GM18951 (cell line): ENCODE results near the gene FAM241B.

ENCODE experiments used
- POLR2A ChIP-seq: IDR thresholded peaks from 4 replicates; pipeline ENCODE4 v1.6.1; 2011; ENCODE audit warnings: mild to moderate bottlenecking; ENCODE audit not compliant: insufficient read length, insufficient read depth; ENCODE audit errors: extremely low read depth
- in situ Hi-C: fragments of 300-500 bp; cut with MboI; formaldehyde crosslinking; loops from one replicate; pipeline ENCODE4 v1.12.0; 2022; ENCODE audit warnings: low sequenced_read_pairs, mixed read lengths, inconsistent platforms; ENCODE audit not compliant: unreplicated experiment

Gene FAM241B

GRCh38 chr10:69647819-69648218, 17.8 kb downstream of the FAM241B start:
- in situ Hi-C loops = no loop called here
- no peak for TF ChIP-seq POLR2A

- in situ Hi-C loops = no loop called here
- TF ChIP-seq POLR2A = no peak
Measured at GRCh38 chr10:69648461-69648860, 18.4 kb downstream of the FAM241B start.

DNA sequence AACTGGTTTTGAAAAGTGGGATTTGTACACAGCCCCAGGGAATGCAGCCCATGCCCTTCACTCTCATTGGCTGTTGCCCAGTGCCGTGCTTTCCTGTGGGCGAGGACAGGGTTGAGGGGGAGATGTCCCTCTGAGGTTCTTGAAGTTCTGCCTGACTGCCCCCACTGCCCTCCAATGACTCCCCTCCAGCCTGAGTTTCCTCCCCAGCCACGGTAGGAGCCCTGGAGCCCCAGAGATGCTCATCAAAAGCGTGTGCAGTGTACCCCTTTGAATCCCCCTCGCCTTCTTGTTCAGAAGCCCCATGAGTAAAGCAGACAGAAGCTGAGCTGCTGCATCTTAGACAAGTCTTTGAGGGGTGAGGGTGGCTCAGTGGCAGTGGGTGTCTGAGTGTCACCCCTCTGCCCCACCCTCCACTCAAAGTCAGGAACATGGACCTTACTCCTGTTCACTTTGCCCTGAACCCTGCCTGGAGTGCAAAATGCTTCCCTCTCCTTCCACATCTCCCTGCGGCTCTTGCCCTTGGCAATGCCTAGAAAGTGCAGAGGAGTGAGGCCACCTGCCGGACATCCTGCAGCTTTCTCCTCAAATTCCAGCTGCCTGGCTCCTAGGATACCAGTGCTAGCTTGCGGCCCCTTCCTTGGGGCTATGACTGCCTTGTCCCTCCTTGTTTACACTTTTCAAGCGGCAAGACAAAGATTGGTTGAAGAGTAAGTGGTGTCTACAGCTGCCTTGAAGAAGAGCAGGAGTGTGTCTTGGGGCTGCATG, 19.9 kb downstream of the FAM241B start:
- in situ Hi-C loops = no loop called here
- no peak for TF ChIP-seq POLR2A

- in situ Hi-C loops = no loop called here
- no peak for TF ChIP-seq POLR2A
Measured at GRCh38 chr10:69650589-69651261, 20.7 kb downstream of the FAM241B start.

DNA sequence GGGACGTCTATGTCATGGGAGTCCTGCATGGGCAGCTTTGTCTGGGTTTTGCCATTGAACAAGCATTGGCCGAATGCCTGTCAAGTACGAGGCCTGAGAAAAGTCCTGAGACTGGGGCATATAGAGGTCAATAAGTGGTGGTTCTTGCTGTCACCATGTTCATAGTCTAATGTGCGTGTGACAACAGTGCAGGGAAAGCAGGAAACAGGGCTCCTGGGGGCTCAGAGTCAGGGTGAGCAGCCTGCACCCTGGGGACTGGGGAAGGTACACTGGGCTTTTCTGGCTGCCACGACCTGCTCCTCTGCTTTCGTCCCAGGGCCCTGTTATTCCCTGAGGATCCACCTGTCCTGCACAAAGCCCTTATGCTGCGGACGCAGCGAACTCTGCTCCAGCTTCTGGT, 21.3 kb downstream of the FAM241B start:
- no peak for TF ChIP-seq POLR2A

GRCh38 chr10:69652111-69652856, 22.2 kb downstream of the FAM241B start:
- in situ Hi-C loops = no loop called here
- TF ChIP-seq POLR2A = no peak

More for the DNA sequence above, 21.3 kb downstream of the FAM241B start:
- in situ Hi-C loops = no loop called here

DNA sequence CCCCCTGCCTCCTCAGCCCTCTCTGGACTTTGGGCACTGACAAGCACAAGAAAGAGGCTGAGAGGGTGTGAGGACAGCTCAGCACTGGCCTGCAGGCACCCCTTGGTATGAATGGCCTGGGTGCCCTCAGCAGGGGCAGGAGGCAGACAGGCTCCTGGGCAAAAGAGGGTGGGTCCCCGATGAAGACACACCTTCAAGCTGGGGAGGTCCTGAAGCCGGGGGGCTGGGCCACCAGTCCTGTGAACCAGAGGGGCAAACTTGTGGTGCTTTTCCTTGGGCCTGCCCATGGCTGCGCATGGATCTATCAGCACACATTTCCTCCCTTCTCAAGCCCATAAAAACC, 22.8 kb downstream of the FAM241B start:
- in situ Hi-C loops = no loop called here
- no peak for TF ChIP-seq POLR2A

- in situ Hi-C loops = no loop called here
- TF ChIP-seq POLR2A = no peak
Measured at GRCh38 chr10:69653561-69653960, 23.5 kb downstream of the FAM241B start.

GRCh38 chr10:69655124-69655867, 25.2 kb downstream of the FAM241B start:
- TF ChIP-seq POLR2A = no peak
- in situ Hi-C loops = no loop called here

GRCh38 chr10:69655868-69656555, 26.0 kb downstream of the FAM241B start:
- no peak for TF ChIP-seq POLR2A
- in situ Hi-C loops = no loop called here

GRCh38 chr10:69656742-69657269, 26.8 kb downstream of the FAM241B start:
- in situ Hi-C loops = no loop called here
- no peak for TF ChIP-seq POLR2A

DNA sequence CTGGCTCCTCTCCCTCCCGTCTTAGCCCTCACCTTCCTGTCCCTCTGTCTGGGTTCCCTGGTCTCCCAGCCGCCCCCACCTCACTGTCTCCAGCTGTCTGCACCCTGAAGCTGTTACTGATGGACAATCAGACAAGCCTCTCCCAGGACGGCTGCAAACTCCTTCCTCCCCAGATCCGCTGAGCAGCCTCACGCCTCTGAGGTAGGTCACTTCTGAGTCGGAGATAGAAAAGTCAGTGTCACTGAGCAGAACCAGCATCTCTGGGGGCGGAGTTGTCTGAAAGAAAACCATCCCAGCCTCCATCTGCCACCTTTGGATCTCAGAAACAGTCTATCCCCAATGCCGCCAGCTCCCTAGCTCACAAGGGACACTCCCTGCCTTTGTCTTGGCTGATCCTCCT, 27.4 kb downstream of the FAM241B start:
- TF ChIP-seq POLR2A = no peak
- in situ Hi-C loops = no loop called here
